ENCODE results near the gene FAR2. TPM values are rescaled to one million over a fixed set of nuclear protein-coding genes. Genes with fewer than 3 reads are reported as not detected.
A peak's percentile ranks its signal among the peaks of the same experiment; 100 is the strongest.
"Not testable (repeated sequence)": the region's sequence is repeated elsewhere in the genome, so short reads cannot be mapped to it uniquely, and the experiment has no call there.

Gene FAR2
- total RNA-seq, 1 donor: 22.5 TPM

DNA sequence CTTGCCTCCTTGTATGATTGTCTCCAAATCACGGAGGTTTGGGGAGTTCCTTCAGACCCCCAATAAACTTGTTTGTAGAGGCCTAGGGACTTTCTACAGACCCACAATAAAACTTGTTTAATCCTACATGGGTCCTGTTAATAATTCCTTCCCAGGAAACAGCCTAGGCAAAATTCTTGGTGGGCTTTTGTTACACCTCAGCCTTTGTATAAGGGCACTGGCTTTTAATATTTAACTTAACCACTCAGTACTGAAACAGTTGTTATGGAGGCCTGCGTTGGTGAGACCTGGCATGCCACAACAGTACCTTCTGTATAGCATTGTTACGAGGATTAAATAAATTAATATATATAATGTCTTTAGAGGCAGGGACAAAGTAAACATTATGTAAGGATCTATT lies 32.7 kb upstream of the FAR2 start:
- no peak overlapping the region for H3K4me3 ChIP-seq (ENCODE audit: low read depth, low read length)
- no peak for TF ChIP-seq CTCF (IDR thresholded peaks at IDR 0.05; ENCODE audit: insufficient read depth, low read length)

GRCh38 chr12:29131539-29131938 lies 17.5 kb upstream of the FAR2 start:
- peak; percentile 41 for DNase-seq (ENCODE audit: low read depth)
- H3K4me3 ChIP-seq (ENCODE audit: low read depth, low read length): no peak overlapping the region

More for the DNA sequence above, 32.7 kb upstream of the FAR2 start:
- no peak for DNase-seq (ENCODE audit: low read depth)

GRCh38 chr12:29132316-29132715 lies 16.8 kb upstream of the FAR2 start:
- no peak for DNase-seq (ENCODE audit: low read depth)
- H3K4me3 ChIP-seq (ENCODE audit: low read depth, low read length): no peak overlapping the region
- no peak for TF ChIP-seq CTCF (IDR thresholded peaks at IDR 0.05; ENCODE audit: insufficient read depth, low read length)

More at GRCh38 chr12:29131539-29131938, 17.5 kb upstream of the FAR2 start:
- TF ChIP-seq CTCF (IDR thresholded peaks at IDR 0.05; ENCODE audit: insufficient read depth, low read length): no peak

DNA sequence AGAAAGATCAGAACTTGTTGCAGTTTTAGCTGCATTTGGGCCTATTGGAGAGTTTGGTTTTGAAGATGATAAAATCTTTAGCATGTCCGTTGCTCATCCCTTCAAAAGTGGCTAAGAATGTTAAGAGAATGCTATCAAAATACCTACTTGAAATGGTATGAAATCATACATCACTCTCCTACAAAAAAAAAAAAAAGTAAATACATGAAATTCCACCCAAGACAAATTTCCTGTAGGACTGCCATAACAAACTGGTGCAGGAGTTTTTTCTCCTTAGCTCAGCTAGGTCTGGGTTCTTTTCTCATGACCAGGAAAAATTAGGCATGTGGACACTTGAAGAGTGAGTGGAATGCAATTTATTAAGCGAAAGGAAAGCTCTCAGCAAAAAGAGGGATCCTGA lies 15.9 kb upstream of the FAR2 start:
- no peak for TF ChIP-seq CTCF (IDR thresholded peaks at IDR 0.05; ENCODE audit: insufficient read depth, low read length)
- DNase-seq (ENCODE audit: low read depth): no peak
- no peak overlapping the region for H3K4me3 ChIP-seq (ENCODE audit: low read depth, low read length)

DNA sequence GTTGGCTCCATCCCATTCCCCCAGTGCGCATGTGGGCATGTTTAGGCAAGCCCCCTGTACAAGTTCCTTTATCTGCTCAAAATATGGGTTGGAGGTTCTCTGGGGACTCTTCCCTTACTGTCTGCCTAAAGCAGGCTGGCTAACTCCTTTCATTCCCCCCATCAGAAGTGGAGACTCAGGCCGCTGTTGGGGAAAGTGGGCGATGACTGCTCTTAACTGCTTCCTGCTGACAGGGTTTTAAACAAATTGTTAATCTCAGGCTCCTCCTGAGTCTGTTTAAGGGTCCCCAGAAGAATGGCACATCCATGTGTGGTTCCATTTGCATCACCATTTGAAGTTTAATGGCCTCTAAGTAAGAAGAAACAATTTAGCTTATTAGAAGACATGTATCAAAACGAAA lies 15.4 kb upstream of the FAR2 start:
- H3K4me3 ChIP-seq (ENCODE audit: low read depth, low read length): no peak overlapping the region
- no peak for DNase-seq (ENCODE audit: low read depth)
- TF ChIP-seq CTCF (IDR thresholded peaks at IDR 0.05; ENCODE audit: insufficient read depth, low read length): no peak

- not testable (repeated sequence) for H3K4me3 ChIP-seq (ENCODE audit: low read depth, low read length); DNase-seq (ENCODE audit: low read depth)
Measured at GRCh38 chr12:29138256-29138655, 10.8 kb upstream of the FAR2 start.

- H3K4me3 ChIP-seq (ENCODE audit: low read depth, low read length); DNase-seq (ENCODE audit: low read depth): not testable (repeated sequence)
Measured at GRCh38 chr12:29138855-29139254, 10.2 kb upstream of the FAR2 start.

GRCh38 chr12:29145372-29146170 lies 3.5 kb upstream of the FAR2 start:
- no peak overlapping the region for H3K4me3 ChIP-seq (ENCODE audit: low read depth, low read length)
- no peak for DNase-seq (ENCODE audit: low read depth)
- no peak for TF ChIP-seq CTCF (IDR thresholded peaks at IDR 0.05; ENCODE audit: insufficient read depth, low read length)
